Measurements from ENCODE around the gene ZNF165. TPM values are rescaled to one million over a fixed set of nuclear protein-coding genes. Genes with fewer than 3 reads are reported as not detected.
A peak's percentile ranks its signal among the peaks of the same experiment; 100 is the strongest.
"Not testable (repeated sequence)": the region's sequence is repeated elsewhere in the genome, so short reads cannot be mapped to it uniquely, and the experiment has no call there.

ZNF165 gene
- total and polyA plus RNA-seq, 2 of the 13 experiments (the other 11 are each of a cell fraction or from before 2014, with no cell fraction given) = 0.58 to 8.6 TPM

- CTCF ChIA-PET (ENCODE audit: low intra/inter-chr PET ratio, low total read pairs) = no interaction called here
- BruUV-seq (replicated peaks) = no TSS peak
- no peak for ATAC-seq
Observed at GRCh38 chr6:28090917-28091586, 10.7 kb downstream of the ZNF165 start.

GRCh38 chr6:28102222-28102621, 21.9 kb downstream of the ZNF165 start:
- BruUV-seq (replicated peaks); in situ Hi-C loops (cut with HindIII; ENCODE audit: extremely low pct_ligation_motif_present, low pct_unique_long_range_greater_than_20kb); intact Hi-C loops (cut with micrococcal nuclease; ENCODE audit: unreplicated experiment); H3K27me3 ChIP-seq (ENCODE audit: control insufficient read depth in 1 of 2, insufficient read depth in 2 of 2, low read length in 2 of 2); H3K27ac ChIP-seq (ENCODE audit: extremely low read length, insufficient read depth, low read length); H2AFZ ChIP-seq (ENCODE audit: low read length); H3K9me3 ChIP-seq (ENCODE audit: low read length); H3K79me2 ChIP-seq (ENCODE audit: insufficient read depth, low read length); POLR2A ChIA-PET; DNase-seq (ENCODE audit: low spot score); H3K36me3 ChIP-seq (replicated peaks in 1 of 2; ENCODE audit: control insufficient read depth in 1 of 2, insufficient read depth in 2 of 2, low read length in 2 of 2); H3K4me3 ChIP-seq (replicated peaks in 1 of 3; ENCODE audit: insufficient read depth in 1 of 3, low read depth in 2 of 3, low read length in 3 of 3); FAIRE-seq; CTCF ChIA-PET (ENCODE audit: low intra/inter-chr PET ratio, low total read pairs); H3K4me2 ChIP-seq (ENCODE audit: low read depth, low read length); H3K9ac ChIP-seq (ENCODE audit: insufficient read depth, low read depth, low read length); H4K20me1 ChIP-seq (ENCODE audit: insufficient read depth, low read length); ATAC-seq: not testable (repeated sequence)
- WGBS (ENCODE audit: low lambda C conversion rate) = 36% methylated on average over 7 of the region's 7 CpGs
- H3K4me1 ChIP-seq (ENCODE audit: insufficient read depth, low read length) = peaks cover 15% of the 10 kb centered on the region

More at GRCh38 chr6:28090917-28091586, 10.7 kb downstream of the ZNF165 start:
- Histone ChIP-seq H3K4me1 (ENCODE audit: insufficient read depth, low read length) (no peaks in the 10 kb centered on the region), H3K27ac (ENCODE audit: extremely low read length, insufficient read depth, low read length) (no peak overlapping the region), H3K79me2 (ENCODE audit: insufficient read depth, low read length) (no peaks in the 10 kb centered on the region), H3K27me3 (ENCODE audit: control insufficient read depth in 1 of 2, insufficient read depth in 2 of 2, low read length in 2 of 2) (no peaks in the 10 kb centered on the region), H4K20me1 (ENCODE audit: insufficient read depth, low read length) (no peaks in the 10 kb centered on the region), H3K9ac (ENCODE audit: insufficient read depth, low read depth, low read length) (no peak overlapping the region), H3K4me3 (replicated peaks in 1 of 3; ENCODE audit: insufficient read depth in 1 of 3, low read depth in 2 of 3, low read length in 3 of 3) (no peak overlapping the region), H3K4me2 (ENCODE audit: low read depth, low read length) (no peak overlapping the region), H2AFZ (ENCODE audit: low read length) (no peak overlapping the region), H3K9me3 (ENCODE audit: low read length) (no peaks in the 10 kb centered on the region), H3K36me3 (replicated peaks in 1 of 2; ENCODE audit: control insufficient read depth in 1 of 2, insufficient read depth in 2 of 2, low read length in 2 of 2) (peaks cover 2 to 22% of the 10 kb centered on the region in 2 experiments; a peak in 4 of 5 replicates)
- POLR2A ChIA-PET = no interaction called here
- no peak for DNase-seq (ENCODE audit: low spot score)
- TF ChIP-seq AGO2 (optimal IDR thresholded peaks at IDR 0.05; ENCODE audit: low read depth, low read length) = peak; percentile 63
- no peak for TF ChIP-seq ZNF782 (CRISPR knock-in tag; IDR thresholded peaks at IDR 0.05; ENCODE audit: borderline replicate concordance)
- TF ChIP-seq ZSCAN25 (CRISPR knock-in tag; IDR thresholded peaks at IDR 0.05) = no peak
- no peak for TF ChIP-seq ATF3 (CRISPR knock-in tag; IDR thresholded peaks at IDR 0.05)
- WGBS (ENCODE audit: low lambda C conversion rate) = 97% methylated on average over 27 of the region's 33 CpGs
- in situ Hi-C loops (cut with HindIII; ENCODE audit: extremely low pct_ligation_motif_present, low pct_unique_long_range_greater_than_20kb) (no loop called here), intact Hi-C loops (cut with micrococcal nuclease; ENCODE audit: unreplicated experiment) (no loop called here)
- no peak for FAIRE-seq

- not testable (repeated sequence) for FAIRE-seq
Observed at GRCh38 chr6:28102699-28103098, 22.3 kb downstream of the ZNF165 start.

More at GRCh38 chr6:28102699-28103098, 22.3 kb downstream of the ZNF165 start:
- BruUV-seq (replicated peaks); DNase-seq (ENCODE audit: low spot score); H3K27ac ChIP-seq (ENCODE audit: extremely low read length, insufficient read depth, low read length); H4K20me1 ChIP-seq (ENCODE audit: insufficient read depth, low read length); in situ Hi-C loops (cut with HindIII; ENCODE audit: extremely low pct_ligation_motif_present, low pct_unique_long_range_greater_than_20kb); ATAC-seq; H3K4me3 ChIP-seq (replicated peaks in 1 of 3; ENCODE audit: insufficient read depth in 1 of 3, low read depth in 2 of 3, low read length in 3 of 3); POLR2A ChIA-PET; H3K27me3 ChIP-seq (ENCODE audit: control insufficient read depth in 1 of 2, insufficient read depth in 2 of 2, low read length in 2 of 2); H3K79me2 ChIP-seq (ENCODE audit: insufficient read depth, low read length); H3K36me3 ChIP-seq (replicated peaks in 1 of 2; ENCODE audit: control insufficient read depth in 1 of 2, insufficient read depth in 2 of 2, low read length in 2 of 2); H2AFZ ChIP-seq (ENCODE audit: low read length); H3K9ac ChIP-seq (ENCODE audit: insufficient read depth, low read depth, low read length); intact Hi-C loops (cut with micrococcal nuclease; ENCODE audit: unreplicated experiment); H3K4me2 ChIP-seq (ENCODE audit: low read depth, low read length); H3K9me3 ChIP-seq (ENCODE audit: low read length); CTCF ChIA-PET (ENCODE audit: low intra/inter-chr PET ratio, low total read pairs): not testable (repeated sequence)
- H3K4me1 ChIP-seq (ENCODE audit: insufficient read depth, low read length) = peaks cover 15% of the 10 kb centered on the region

Data from HepG2 (cell line).